Neural cell (in vitro differentiated cells): ENCODE data around the gene TTLL5.

Source experiments
- RAD21 ChIP-seq: fragments of 450-650 bp; conservative IDR thresholded peaks from 2 replicates; pipeline ENCODE4 v1.6.1; 2014; ENCODE audit warnings: antibody characterized with exemption, mild to moderate bottlenecking, moderate library complexity
- SMC3 ChIP-seq: fragments of 450-650 bp; conservative IDR thresholded peaks from 2 replicates; pipeline ENCODE4 v1.6.1; 2014; ENCODE audit warnings: antibody characterized with exemption, mild to moderate bottlenecking, moderate library complexity; ENCODE audit not compliant: poor library complexity
- TF ChIP-seq, protein P1 (sequence below): fragments of 450-650 bp; IDR thresholded peaks from 2 replicates; pipeline ENCODE4 v1.5.1; 2014; ENCODE audit warnings: antibody characterized with exemption, mild to moderate bottlenecking, moderate library complexity; ENCODE audit not compliant: poor library complexity, severe bottlenecking

- TF ChIP-seq, protein P1, sequence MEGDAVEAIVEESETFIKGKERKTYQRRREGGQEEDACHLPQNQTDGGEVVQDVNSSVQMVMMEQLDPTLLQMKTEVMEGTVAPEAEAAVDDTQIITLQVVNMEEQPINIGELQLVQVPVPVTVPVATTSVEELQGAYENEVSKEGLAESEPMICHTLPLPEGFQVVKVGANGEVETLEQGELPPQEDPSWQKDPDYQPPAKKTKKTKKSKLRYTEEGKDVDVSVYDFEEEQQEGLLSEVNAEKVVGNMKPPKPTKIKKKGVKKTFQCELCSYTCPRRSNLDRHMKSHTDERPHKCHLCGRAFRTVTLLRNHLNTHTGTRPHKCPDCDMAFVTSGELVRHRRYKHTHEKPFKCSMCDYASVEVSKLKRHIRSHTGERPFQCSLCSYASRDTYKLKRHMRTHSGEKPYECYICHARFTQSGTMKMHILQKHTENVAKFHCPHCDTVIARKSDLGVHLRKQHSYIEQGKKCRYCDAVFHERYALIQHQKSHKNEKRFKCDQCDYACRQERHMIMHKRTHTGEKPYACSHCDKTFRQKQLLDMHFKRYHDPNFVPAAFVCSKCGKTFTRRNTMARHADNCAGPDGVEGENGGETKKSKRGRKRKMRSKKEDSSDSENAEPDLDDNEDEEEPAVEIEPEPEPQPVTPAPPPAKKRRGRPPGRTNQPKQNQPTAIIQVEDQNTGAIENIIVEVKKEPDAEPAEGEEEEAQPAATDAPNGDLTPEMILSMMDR = no peak
- TF ChIP-seq RAD21 (no peak), SMC3 (no peak)
Measured at GRCh38 chr14:75672605-75673192, 11.7 kb downstream of the TTLL5 start.
